Loucy (cell line): ENCODE results near the gene MYO9A.
A peak's percentile ranks its signal among the peaks of the same experiment; 100 is the strongest.

Source experiments
- H2AFZ ChIP-seq: fragments of 200-600 bp; sonication (generic); 2 replicates; pipeline ENCODE4 v1.6.0; 2016; ENCODE audit warnings: antibody characterized with exemption, mild to moderate bottlenecking, low read length, moderate library complexity
- H3F3A ChIP-seq: fragments of 200-600 bp; 2 replicates; pipeline ENCODE4 v1.6.0; 2016; ENCODE audit warnings: antibody characterized with exemption, low read depth, mild to moderate bottlenecking
- H3K27me3 ChIP-seq: fragments of 200-600 bp; sonication (generic); 2 replicates; pipeline ENCODE4 v1.6.1; 2014; ENCODE audit warnings: low read length, mild to moderate bottlenecking; ENCODE audit not compliant: insufficient read depth, poor library complexity, severe bottlenecking
- H3K36me3 ChIP-seq: fragments of 200-600 bp; sonication (generic); 2 replicates; pipeline ENCODE4 v1.6.1; 2016; ENCODE audit warnings: low read length; ENCODE audit not compliant: insufficient read depth
- H3K4me1 ChIP-seq: fragments of 200-600 bp; sonication (generic); 2 replicates; pipeline ENCODE4 v1.5.1; 2014; ENCODE audit warnings: low read length, mild to moderate bottlenecking; ENCODE audit not compliant: insufficient read depth, poor library complexity, severe bottlenecking
- H3K4me2 ChIP-seq: fragments of 200-600 bp; sonication (generic); 2 replicates; pipeline ENCODE4 v1.6.0; 2014; ENCODE audit warnings: antibody characterized with exemption, low read length, low read depth, mild to moderate bottlenecking; ENCODE audit not compliant: poor library complexity, severe bottlenecking
- H3K4me3 ChIP-seq: fragments of 200-600 bp; sonication (generic); 2 replicates; pipeline ENCODE4 v1.5.1; 2014; ENCODE audit warnings: low read length, mild to moderate bottlenecking, mixed read lengths; ENCODE audit not compliant: poor library complexity, severe bottlenecking
- H3K79me2 ChIP-seq: fragments of 200-600 bp; sonication (generic); 2 replicates; pipeline ENCODE4 v1.6.1; 2014; ENCODE audit warnings: low read length; ENCODE audit not compliant: insufficient read depth
- H3K9ac ChIP-seq: fragments of 200-600 bp; sonication (generic); 2 replicates; pipeline ENCODE4 v1.6.0; 2014; ENCODE audit warnings: mild to moderate bottlenecking, low read depth, low read length, moderate library complexity; ENCODE audit not compliant: poor library complexity, severe bottlenecking
- H3K9me2 ChIP-seq: fragments of 200-600 bp; sonication (generic); replicated peaks from 2 replicates; pipeline ENCODE4 v1.6.1; 2016; ENCODE audit warnings: low read depth, low read length, mixed read lengths
- H3K9me3 ChIP-seq: fragments of 200-600 bp; sonication (generic); 2 replicates; pipeline ENCODE4 v1.6.1; 2014; ENCODE audit warnings: mild to moderate bottlenecking, antibody characterized with exemption, low read length, low read depth; ENCODE audit not compliant: insufficient read depth
- H4K20me1 ChIP-seq: fragments of 200-600 bp; sonication (generic); 2 replicates; pipeline ENCODE4 v1.6.0; 2014; ENCODE audit warnings: antibody characterized with exemption, low read length, mild to moderate bottlenecking; ENCODE audit not compliant: insufficient read depth, poor library complexity, severe bottlenecking
- EZH2phosphoT487 ChIP-seq: fragments of 200-600 bp; IDR thresholded peaks from 2 replicates; pipeline ENCODE4 v1.6.1; 2018; ENCODE audit warnings: antibody characterized with exemption, mild to moderate bottlenecking, moderate library complexity, borderline replicate concordance
- TF ChIP-seq, protein P1 (sequence below): fragments of 200-600 bp; sonication (generic); conservative IDR thresholded peaks from 2 replicates; pipeline ENCODE4 v1.5.1; 2014; ENCODE audit warnings: mild to moderate bottlenecking, antibody characterized with exemption, low read length

MYO9A gene

GRCh38 chr15:72098040-72098439 is 19.9 kb downstream of the MYO9A start:
- H2AFZ ChIP-seq = no peak overlapping the region
- H3K27me3 ChIP-seq = no peaks in the 10 kb centered on the region
- H3K36me3 ChIP-seq = no peaks in the 10 kb centered on the region; the same call in 1 of the 2 replicates
- TF ChIP-seq EZH2phosphoT487 = no peak
- TF ChIP-seq, protein P1, sequence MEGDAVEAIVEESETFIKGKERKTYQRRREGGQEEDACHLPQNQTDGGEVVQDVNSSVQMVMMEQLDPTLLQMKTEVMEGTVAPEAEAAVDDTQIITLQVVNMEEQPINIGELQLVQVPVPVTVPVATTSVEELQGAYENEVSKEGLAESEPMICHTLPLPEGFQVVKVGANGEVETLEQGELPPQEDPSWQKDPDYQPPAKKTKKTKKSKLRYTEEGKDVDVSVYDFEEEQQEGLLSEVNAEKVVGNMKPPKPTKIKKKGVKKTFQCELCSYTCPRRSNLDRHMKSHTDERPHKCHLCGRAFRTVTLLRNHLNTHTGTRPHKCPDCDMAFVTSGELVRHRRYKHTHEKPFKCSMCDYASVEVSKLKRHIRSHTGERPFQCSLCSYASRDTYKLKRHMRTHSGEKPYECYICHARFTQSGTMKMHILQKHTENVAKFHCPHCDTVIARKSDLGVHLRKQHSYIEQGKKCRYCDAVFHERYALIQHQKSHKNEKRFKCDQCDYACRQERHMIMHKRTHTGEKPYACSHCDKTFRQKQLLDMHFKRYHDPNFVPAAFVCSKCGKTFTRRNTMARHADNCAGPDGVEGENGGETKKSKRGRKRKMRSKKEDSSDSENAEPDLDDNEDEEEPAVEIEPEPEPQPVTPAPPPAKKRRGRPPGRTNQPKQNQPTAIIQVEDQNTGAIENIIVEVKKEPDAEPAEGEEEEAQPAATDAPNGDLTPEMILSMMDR = no peak
- H3K9ac ChIP-seq = no peak overlapping the region
- no peaks in the 10 kb centered on the region for H3K9me2 ChIP-seq
- H3K4me1 ChIP-seq = peaks cover under 1% of the 10 kb centered on the region
- H4K20me1 ChIP-seq = no peaks in the 10 kb centered on the region
- H3K4me3 ChIP-seq = no peak overlapping the region
- H3K4me2 ChIP-seq = no peak overlapping the region
- peaks cover 41% of the 10 kb centered on the region for H3K79me2 ChIP-seq
- no peaks in the 10 kb centered on the region for H3F3A ChIP-seq
- peaks cover 7% of the 10 kb centered on the region; the same call in 1 of the 2 replicates for H3K9me3 ChIP-seq

DNA sequence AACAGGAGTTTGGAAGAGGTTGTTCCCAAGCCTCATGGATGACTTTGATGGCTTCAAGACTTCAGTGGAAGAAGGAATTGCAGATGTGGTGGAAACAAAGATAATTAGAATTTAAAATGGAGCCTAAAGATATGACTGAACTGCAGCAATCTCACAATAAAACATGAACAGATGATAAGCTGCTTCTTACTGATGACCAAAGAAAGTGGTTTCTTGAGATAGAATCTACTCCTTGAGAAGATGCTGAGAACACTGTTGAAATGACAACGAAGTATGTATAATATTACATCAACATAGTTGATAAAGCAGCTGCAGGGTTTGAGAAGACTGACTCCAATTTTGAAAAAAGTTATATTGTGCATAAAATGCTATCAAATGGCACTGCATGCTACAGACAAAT is 21.2 kb downstream of the MYO9A start:
- TF ChIP-seq, protein P1 = no peak
- TF ChIP-seq EZH2phosphoT487 = no peak

GRCh38 chr15:72092691-72093090 is 25.3 kb downstream of the MYO9A start:
- H3K36me3 ChIP-seq = no peaks in the 10 kb centered on the region; the same call in 1 of the 2 replicates
- peaks cover 61% of the 10 kb centered on the region for H3K79me2 ChIP-seq
- H3K27me3 ChIP-seq = no peaks in the 10 kb centered on the region
- TF ChIP-seq EZH2phosphoT487 = no peak
- TF ChIP-seq, protein P1 = no peak
- peaks cover 14% of the 10 kb centered on the region for H3K4me1 ChIP-seq
- peaks cover 7% of the 10 kb centered on the region; the same call in 1 of the 2 replicates for H3K9me3 ChIP-seq
- no peaks in the 10 kb centered on the region for H3K9me2 ChIP-seq
- H2AFZ ChIP-seq = no peak overlapping the region
- peak overlapping the region; percentile 35 for H3K4me2 ChIP-seq
- H3F3A ChIP-seq = 0 out of 2 replicates have a peak, but pooled peaks cover 6% of the 10 kb centered on the region
- H3K4me3 ChIP-seq = no peak overlapping the region
- peaks cover 6% of the 10 kb centered on the region for H4K20me1 ChIP-seq
- H3K9ac ChIP-seq = peak overlapping the region; percentile 22

More for the DNA sequence above, 21.2 kb downstream of the MYO9A start:
- Histone ChIP-seq H3K27me3 (no peaks in the 10 kb centered on the region), H3K4me3 (no peak overlapping the region), H3K36me3 (no peaks in the 10 kb centered on the region; the same call in 1 of the 2 replicates), H3K79me2 (peaks cover 47% of the 10 kb centered on the region), H3K4me1 (peaks cover 13% of the 10 kb centered on the region), H2AFZ (no peak overlapping the region), H4K20me1 (peaks cover 6% of the 10 kb centered on the region), H3F3A (0 out of 2 replicates have a peak, but pooled peaks cover 6% of the 10 kb centered on the region), H3K9ac (no peak overlapping the region), H3K4me2 (no peak overlapping the region), H3K9me3 (peaks cover 7% of the 10 kb centered on the region; the same call in 1 of the 2 replicates), H3K9me2 (no peaks in the 10 kb centered on the region)
